Measurements from ENCODE around the gene GALNT18.
"Not testable (repeated sequence)": the region's sequence is repeated elsewhere in the genome, so short reads cannot be mapped to it uniquely, and the experiment has no call there.

GALNT18 gene

GRCh38 chr11:11384829-11385228 is 237.0 kb downstream of the GALNT18 start:
- DNase-seq (ENCODE audit: low spot score), result no peak

DNA sequence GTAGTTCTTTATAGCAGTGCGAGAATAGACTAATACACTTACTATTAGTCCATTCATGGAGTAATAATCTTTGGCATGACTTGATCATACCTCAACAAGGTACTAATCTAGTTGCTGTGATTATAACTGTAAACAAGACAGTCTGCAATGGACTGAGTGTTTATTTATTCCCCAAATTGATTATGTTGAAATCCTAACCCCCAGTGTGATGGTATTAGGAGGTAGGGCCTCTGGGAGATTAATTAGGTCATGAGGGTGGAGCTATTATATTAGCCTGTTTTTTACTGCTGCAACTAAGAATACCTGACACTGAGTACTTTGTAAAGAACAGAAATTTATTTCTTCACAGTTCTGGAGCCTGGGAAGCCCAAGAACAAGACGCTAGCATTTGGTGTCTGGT is 237.8 kb downstream of the GALNT18 start:
- no peak for DNase-seq (ENCODE audit: low spot score)

GRCh38 chr11:11382858-11383532 is 238.8 kb downstream of the GALNT18 start:
- no peak for DNase-seq (ENCODE audit: low spot score)

DNA sequence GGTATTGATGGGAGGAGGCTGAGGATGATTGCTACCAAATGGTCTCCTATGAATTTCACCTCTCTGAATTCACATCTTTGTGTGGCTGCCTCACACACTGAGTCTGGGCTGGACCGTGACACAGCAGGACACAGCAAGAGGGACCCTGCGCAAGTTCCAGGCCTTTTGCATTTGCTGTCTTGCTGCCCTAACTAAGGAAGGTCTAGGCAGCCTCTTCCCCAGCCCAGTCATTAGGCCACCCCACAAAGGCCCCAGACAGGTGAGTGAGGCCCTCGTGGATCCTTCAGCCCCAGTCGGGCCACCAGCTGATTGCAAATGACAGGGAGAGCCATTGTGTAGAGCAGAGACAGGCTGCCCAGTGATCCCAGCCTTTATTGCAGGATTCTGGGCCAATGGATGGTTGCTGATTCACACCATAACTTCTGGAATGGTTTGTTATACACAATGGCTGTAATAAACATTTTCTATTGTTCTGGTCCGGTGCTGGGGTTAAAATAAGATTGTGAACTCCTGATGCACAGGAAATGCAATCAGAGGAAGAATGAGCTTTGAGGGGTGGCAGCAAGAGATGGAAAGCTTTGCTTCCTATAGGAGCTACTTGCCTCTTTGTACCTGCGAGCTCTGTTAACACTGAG is 240.2 kb downstream of the GALNT18 start:
- DNase-seq (ENCODE audit: low spot score), result no peak

GRCh38 chr11:11380883-11381282 is 240.9 kb downstream of the GALNT18 start:
- DNase-seq (ENCODE audit: low spot score), result no peak

DNA sequence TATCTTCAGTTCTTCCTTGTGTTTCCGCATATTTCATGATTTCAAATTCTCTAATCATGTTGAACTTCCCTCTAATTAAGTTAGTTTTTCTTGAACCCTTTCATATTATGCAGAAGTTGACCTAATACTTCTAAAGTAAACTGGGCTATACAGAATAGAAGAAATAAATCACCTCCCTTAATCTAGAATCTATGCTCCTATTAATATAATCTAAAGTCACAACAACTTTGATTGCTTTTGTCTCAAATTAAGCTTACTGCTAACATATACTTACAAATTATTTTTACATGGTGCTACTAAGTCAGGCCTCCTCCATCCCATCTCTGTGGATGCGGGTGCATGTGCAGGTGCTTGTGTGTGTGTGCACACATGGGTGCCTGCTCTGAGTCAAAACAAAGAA is 241.5 kb downstream of the GALNT18 start:
- no peak for DNase-seq (ENCODE audit: low spot score)

DNA sequence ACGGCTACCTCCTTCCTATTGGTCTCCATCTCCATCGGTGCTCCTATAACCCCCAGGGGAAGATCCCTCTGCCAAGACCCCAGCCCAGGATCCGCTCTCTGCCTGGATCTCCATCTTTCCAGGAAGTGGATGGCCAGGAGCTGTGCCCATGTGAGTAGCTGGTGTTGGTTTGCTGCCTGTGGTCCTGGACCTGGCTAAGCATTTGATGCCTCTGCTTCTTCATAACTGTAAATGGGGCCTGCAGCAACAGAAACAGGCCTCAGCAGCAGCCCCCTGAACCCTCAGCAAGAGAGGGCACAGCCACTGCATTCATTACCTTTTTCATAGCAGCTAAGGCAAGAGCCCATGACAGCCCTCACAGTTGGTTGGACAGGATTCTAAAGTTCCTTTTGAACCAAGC is 242.1 kb downstream of the GALNT18 start:
- no peak for DNase-seq (ENCODE audit: low spot score)

DNA sequence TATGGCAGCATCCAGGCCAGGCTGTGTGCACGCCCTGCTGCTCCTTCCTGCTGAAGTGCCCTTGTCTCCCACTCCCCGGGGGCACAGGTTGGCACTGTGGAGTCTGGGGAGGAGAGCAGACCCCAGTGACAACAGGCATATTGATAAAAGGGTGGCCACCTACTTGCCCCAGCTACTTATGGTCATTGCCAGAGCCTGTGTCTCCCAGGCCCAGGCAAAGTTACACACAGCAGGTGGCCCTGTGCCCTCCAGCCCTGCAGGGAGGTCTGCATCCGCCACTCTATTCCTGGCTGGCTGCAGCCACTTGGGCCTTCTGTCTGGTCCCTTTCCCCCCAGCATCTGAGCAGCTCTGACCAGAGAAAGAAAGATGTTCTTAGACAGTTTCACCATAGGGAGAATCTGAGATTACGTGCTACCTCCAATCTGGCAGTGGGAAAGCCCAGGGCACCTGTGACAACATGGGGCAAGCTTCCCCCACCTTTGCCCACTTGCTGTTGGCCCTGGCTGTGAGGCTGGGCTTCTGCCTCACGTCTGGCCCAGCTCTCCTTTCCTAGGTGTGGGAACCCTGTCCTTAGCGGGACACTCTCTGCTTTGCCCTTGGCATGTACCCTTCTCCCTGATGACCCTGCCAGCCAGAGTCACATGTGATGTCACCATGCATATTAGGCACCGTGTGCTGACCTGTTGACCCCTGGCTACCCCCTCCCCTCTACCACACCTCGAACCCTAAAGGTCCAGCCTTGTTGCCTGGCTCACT is 243.4 kb downstream of the GALNT18 start:
- no peak for DNase-seq (ENCODE audit: low spot score)

DNA sequence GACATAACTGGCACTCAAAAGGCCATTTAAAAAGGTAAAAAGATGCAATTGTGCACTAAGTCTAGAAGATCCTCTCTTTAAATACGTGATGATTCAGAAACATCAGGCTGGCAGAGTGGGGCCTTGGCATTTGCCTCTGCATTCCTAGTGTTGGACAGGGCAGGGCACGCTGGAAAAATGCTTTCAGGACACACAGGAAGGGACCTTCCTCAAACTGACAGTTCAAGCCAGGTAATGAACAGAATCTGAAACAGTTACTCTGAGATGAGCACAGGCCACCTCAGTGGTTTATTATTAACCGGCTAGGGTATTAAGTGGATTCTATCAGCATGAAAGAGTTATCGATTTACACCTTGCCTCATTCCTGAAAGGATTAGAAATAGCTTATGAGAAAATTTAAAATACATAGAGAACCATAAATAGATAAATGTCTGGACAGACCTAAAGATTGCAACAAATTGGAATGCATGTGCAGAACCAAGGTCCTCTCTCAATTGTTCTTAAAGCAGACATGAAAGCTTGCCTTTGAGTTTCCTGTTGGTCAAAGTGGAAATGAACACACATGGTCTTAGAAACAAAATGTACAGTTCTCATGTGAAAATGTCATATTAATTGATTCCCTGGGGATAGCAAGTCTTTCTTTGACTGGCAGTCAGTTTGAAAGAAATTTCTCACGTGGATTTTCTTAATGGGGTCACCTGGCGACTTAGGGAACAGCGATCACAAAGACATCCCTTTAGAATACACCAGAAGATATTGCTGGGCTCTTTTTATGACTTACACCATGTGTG is 247.3 kb downstream of the GALNT18 start:
- DNase-seq (ENCODE audit: low spot score), result no peak

DNA sequence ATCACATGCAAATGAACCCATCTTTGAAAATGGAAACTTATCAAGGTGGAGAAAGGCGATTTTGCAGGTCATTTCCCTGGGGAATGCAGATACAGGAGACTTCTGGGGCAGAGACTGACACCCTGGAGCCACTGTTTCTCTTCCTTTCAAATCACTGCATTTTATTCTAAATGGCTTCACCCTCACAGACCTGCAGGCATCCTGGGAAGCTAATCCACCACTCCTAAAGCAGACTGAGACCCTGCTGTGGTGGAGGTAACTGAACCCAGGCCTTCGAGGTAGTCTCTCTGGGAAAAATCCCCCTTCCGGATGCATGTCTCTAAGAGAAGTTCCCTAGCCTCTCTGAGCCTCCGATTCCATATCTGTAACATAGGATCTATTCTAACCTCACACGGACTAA is 247.9 kb downstream of the GALNT18 start:
- no peak for DNase-seq (ENCODE audit: low spot score)

- no peak for DNase-seq (ENCODE audit: low spot score)
Observed at GRCh38 chr11:11372461-11372860, 249.3 kb downstream of the GALNT18 start.

- no peak for DNase-seq (ENCODE audit: low spot score)
Observed at GRCh38 chr11:11370962-11371303, 250.9 kb downstream of the GALNT18 start.

DNA sequence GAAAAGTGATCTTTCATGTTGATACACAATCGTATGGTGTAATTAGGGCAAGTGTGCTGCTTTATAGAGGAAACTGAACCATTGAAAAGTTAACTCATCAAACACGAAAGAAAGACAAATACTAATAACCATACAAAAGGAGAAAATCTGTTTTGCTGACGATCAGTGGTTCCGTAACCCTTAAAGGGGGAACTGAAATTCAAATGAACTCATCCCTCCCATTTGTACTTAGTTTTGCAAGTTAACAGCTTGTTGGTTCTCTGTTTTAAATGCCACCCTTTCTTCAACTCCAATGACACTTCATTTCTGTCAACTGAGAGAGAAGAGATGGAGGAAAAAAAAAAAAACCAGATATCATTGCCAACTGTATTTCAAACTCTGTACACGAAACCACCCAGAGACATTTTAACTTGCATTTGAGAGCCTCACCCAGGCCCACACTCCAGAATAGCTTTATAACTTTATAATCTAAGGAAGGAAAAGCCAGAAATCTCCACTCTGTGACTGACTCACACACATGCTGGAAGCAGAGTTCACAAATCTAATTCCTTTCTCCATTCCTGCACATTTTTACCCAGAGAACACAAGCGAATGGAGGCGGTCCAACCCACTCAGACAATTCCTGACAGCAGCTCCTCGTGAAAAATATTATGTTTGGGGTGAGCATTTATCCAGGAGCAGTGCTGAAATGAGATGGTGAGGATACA is 251.4 kb downstream of the GALNT18 start:
- no peak for DNase-seq (ENCODE audit: low spot score)

GRCh38 chr11:11366793-11367192 is 255.0 kb downstream of the GALNT18 start:
- DNase-seq (ENCODE audit: low spot score), result no peak

GRCh38 chr11:11363674-11364073 is 258.1 kb downstream of the GALNT18 start:
- DNase-seq (ENCODE audit: low spot score), result no peak

DNA sequence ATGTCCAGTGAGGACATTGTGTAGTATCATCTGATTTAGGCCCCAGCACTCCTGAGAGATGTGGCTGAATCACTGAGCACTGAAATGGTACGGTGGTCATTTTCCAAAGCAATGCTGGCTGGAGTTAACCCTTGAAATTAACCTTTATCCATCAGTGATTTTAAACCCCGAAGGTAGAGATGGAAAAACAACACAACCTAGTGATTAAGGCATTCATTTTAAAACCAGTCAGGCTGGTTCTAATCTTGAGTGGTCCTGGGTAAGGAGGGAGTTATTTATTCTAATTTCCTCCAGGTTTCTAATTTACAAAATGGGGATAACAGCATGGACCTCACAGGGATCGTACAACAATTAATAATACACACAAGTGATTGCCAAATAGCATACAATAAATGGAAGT is 262.2 kb downstream of the GALNT18 start:
- DNase-seq (ENCODE audit: low spot score), result no peak

DNA sequence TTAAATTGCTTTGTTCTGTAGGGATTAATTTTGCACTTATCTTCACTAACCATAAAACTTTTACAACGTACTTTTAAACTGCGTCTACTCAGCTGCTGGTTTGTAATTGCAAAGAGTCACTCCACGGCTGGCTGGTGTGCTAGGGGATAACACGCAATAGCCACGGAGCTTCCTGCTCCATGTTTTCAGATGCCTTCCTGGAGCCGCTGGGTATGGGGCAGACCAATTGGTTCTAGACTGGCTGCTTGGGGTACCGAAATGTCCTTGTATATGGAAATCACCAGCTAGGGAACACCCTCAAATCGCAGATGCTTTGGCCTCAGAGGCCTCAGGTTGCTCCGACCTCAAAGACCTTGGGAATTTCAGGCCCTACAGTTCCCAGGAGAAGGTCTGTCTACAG is 265.0 kb downstream of the GALNT18 start:
- no peak for DNase-seq (ENCODE audit: low spot score)

DNA sequence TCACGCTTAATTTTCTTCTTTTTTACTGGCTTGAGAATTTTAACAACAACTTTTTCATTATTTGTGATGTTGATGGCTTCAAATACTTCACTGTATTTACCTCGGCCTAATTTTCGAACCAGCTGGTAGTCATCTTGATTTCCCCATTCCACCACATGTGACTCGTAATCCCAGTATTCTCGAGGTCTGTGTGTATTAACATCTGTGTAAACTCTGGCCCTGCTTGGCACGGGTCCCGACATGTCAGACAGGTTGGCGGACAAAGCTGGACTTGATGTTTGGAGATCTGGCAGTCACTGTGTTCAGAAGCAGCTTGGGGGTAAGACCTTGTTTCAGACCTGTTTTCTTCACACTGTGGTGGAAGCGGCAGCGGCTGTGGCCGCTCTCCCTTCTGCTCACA is 268.9 kb downstream of the GALNT18 start, which contains the start of gene CSNK2A3:
Gene CSNK2A3, minus strand, starts transcription at position 373 of the 400 bp plus-strand sequence. Its CDS starts 131 bp downstream, at position 242.
- not testable (repeated sequence) for DNase-seq (ENCODE audit: low spot score)

DNA sequence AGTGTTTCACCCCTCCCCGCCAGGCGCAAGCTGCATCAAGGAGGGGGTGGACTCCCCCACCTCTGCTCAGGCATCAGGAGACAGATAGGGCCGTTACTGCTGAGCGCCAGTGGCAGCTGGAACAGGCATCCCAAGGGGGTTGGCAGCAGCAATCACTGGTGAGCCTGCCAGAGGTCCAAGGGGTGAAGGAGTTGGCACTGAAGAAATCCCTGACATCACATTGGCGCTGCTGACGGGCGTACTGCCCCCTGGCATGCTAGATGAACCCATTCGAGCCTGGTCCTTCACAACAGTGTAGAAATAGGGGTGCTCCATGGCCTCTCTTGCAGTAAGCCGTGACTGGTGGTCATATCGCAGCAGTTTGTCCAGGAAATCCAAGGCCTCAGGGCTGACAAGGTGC is 270.0 kb downstream of the GALNT18 start:
- not testable (repeated sequence) for DNase-seq (ENCODE audit: low spot score)

DNA sequence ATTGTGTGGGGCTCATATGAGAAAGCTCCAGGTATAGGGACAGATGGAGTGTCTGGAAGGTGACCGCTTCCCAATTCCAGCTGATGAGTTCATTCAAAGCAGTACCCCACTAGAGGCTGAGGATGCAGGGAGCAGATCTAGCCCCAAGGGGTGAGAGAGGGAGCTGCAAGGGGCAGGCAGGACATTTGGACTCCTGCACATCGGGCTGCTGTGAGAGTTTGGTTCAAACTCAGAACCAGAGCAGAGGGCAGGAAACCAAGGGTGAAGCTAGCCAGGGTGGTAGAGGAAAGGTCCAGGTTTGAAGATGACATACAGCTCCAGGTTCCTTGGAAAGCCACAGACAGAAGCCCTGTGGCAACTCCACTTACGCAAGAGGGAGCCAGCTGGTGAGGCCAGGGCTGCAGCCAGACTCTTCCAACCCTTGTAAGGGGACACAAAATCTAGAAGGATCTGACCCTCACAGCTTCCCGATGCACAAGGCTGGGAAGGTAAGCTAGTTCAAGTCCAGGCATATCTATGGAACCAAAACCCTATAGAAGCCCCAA is 270.7 kb downstream of the GALNT18 start:
- DNase-seq (ENCODE audit: low spot score), result no peak

GRCh38 chr11:11349870-11350337 is 271.9 kb downstream of the GALNT18 start:
- DNase-seq (ENCODE audit: low spot score), result no peak

Data from NAMALWA (cell line).